ENCODE results near the gene DDX5.

- no peak for TF ChIP-seq EZH2 (IDR thresholded peaks at IDR 0.05; ENCODE audit: insufficient read depth, poor library complexity, severe bottlenecking)
- TF ChIP-seq EZH2phosphoT487 (IDR thresholded peaks at IDR 0.05; ENCODE audit: insufficient read depth, low read depth), result no peak
These were observed 17.8 kb downstream of the DDX5 start for GRCh38 chr17:64488301-64488700.

Data from GM23248 (cell line).